OCI-LY7 (cell line): Measurements from ENCODE around the gene SLC1A7.

Experiments
- CTCF ChIP-seq: fragments of 200-600 bp; sonication (generic); conservative IDR thresholded peaks from 2 replicates; pipeline ENCODE4 v1.5.1; 2014; ENCODE audit warnings: mild to moderate bottlenecking, antibody characterized with exemption, low read length, moderate library complexity, mixed read lengths
- EZH2phosphoT487 ChIP-seq: fragments of 200-600 bp; sonication (generic); IDR thresholded peaks from 2 replicates; pipeline ENCODE4 v1.6.1; 2018; ENCODE audit warnings: low read depth, borderline replicate concordance, mild to moderate bottlenecking, mixed run types, antibody characterized with exemption, low read length, moderate library complexity, mixed read lengths

- TF ChIP-seq CTCF (no peak), EZH2phosphoT487 (no peak)
These were observed 62.4 kb downstream of the SLC1A7 start for GRCh38 chr1:53080041-53080440.
